HG03064 (cell line): ENCODE data around the gene IFT27.

Experiments used
- ATAC-seq: cut with Tn5 transposase; IDR thresholded peaks from one replicate; pipeline ENCODE4 v1.9.1; 2021; ENCODE audit warnings: low read depth; ENCODE audit not compliant: unreplicated experiment

The IFT27 gene

DNA sequence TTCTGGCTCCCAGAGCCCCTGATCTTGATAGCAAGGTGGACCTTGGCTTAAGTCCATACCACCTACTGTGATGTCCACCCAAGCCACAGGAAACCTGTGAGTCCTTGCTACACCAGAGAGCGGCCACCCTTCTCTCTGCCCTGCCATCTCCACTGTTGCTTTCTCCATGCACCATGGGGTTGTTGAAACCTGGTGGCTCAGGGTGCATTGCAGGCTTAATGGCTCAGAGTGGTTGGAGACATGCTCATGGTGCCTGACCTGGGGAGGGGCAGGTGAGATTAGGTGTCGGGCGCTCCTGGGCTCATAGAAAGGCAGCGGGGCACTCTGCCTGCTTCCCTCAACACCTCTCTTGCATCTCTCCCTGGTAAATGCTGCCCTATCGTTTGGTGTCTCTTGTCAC, 47.4 kb downstream of the IFT27 start:
- ATAC-seq, result no peak

DNA sequence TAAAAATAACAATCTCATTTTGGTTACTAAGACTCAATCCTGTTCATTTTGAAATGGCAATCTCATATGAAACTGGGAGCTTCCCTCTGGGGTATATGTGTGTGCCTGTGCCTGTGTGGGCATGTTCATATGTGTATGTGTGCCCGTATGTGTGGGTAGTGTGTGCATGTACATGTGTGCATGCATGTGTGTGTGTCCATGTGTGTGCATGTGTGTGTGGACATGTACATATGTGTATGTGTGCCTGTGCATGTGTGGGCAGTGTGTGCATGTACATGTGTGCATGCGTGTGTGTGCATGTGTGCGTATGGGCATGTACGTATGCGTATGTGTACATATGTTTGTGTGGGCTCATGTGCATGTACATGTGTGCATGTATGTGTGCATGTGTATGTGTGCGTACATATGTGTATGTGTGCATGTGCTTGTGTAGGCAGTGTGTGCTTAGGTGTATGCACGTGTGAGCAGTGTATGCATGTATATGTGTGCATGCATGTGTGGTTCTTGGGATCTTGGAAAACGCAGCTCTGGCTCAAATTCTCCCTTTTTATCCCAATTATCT, 47.9 kb downstream of the IFT27 start:
- no peak for ATAC-seq

DNA sequence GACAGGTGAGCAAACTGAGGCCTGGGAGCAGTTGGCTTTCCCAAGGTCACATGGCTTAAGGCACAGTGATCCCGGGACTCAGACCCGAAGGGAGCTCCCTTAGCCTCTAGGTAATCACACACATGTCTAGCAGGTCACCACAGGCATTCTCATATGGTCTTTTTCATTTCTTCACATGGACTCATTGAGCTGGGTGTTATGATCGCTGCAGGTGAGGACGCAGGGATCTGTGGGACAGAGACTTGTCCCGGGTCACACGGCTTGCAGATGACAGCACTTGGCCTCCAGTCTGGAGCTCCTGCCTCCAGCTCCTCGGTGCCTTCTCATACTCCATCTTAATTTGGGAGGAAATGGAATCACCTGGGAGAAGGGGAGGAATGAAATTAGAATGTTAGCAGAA, 48.8 kb downstream of the IFT27 start:
- no peak for ATAC-seq

DNA sequence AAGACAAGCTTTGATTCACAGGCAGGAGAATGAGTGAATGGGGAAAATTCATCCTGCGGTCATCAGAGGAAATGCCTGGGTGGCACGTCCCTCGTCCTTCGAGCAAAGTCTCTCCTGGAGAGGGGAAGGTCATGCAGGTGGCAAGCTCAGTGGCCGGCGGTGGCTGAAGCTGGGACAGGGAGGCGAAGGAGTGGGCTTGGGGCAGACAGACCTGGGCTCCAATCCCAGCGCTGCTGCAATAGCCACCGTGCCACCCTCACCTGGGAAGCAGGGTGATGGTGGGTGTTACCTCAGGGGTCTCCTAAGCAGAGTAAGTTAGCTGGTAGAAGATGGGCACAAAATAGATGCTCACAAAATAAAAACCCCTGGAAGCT, 49.9 kb downstream of the IFT27 start:
- no peak for ATAC-seq

DNA sequence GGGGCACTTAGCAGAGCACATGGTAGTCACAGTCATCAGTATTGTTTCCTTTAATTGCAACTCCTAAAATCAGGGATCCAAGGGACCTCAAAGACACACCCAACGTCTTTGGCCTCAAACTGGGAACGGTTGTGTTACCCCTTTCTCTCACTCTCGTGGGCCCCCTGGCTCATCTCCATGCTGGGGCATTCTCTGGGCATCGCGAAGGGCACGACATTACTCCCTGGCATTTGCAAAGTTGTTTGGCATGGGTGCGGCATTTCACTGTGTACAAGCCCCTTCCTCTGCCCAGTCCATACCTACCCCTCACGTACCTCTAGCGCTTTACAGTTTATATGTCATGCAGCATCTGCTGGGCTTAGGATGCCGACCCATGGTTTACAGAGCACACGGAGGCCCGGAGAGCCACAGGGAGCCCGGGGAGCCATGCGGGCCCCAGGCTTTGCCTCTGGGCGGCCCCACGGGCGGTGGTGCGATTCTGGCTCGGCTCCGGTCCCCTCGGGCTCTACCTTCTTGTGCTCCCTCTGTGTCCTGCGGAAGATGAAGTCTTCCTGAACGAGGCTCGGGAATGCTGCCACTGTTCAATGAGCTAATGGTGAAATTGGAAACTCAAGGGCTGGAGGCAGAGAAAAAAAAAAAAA, 50.4 kb downstream of the IFT27 start:
- no peak for ATAC-seq

DNA sequence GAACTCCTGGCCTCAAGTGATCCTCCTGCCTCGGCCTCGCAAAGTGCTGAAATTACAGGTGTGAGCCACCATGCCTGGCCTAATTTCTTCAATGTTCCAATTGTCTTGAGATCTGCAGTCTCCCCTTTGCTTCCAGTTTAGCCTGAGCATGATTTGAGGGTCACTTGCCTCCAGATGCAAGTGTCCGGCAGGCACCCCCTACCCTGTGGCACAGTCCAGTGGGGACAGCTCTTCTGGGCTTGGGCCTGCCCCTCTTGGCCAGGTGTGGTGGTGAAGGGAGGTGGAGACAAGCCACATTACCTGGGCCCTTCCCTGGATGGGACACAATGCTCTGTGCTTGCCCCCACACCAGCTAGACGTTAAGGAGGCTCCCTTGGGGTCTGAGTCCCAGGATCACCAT, 51.1 kb downstream of the IFT27 start:
- ATAC-seq, result no peak

DNA sequence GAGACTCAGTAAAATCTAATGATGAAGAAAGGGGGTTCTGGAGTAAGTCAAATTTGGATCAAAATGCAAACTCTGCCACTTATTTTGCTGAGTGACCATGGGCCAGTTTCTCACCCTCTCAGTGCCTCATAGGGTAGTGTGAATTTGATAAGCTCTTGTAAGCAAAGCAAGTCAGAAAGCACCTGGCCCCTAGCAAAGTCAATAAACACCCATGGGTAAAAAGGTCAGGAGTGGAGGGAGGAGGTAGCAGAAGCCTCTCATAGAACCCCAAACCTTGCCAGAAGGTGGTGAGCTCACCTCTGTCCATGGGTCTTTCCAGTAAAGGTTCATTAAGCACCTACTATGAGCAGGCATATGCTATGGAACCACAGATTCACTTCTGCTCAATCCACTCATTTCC, 53.9 kb downstream of the IFT27 start:
- no peak for ATAC-seq

DNA sequence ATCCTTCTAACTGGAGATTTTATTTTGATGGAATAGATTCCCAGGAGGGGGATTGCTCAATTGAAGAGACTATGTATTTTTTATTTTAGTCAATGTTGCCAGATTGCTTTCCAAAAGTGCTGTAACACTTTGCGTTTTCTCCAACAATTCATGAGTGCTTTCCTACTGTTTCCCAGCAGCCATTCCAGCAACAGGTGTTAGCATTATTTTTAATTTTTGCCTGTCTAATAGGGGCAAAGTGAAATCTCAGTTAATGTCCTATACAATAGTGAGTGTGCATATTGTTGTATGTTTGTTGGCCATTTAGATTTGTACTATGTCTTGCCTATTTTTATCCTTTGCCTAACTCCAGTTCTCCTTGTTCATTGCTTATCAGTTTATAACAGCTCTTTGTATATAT, 60.3 kb downstream of the IFT27 start:
- no peak for ATAC-seq

DNA sequence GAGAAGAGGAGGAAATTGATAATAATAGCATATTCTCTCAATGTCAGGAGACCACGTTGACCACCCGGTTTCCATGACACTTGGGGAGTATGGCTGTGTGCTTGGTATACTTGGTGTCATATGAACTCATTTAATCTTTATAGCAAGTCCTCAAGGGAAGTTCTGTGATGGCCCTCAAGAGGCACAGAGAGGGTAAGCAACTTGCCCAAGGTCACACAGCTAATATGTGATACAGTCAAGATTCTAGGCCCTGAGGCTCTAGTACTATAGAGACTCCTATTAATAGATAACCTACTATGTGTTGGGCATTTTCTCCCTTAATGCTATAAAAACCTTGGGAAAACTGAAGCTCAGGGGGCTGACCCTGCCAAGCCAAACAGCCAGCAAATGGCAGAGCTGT, 61.8 kb downstream of the IFT27 start:
- ATAC-seq, result no peak

DNA sequence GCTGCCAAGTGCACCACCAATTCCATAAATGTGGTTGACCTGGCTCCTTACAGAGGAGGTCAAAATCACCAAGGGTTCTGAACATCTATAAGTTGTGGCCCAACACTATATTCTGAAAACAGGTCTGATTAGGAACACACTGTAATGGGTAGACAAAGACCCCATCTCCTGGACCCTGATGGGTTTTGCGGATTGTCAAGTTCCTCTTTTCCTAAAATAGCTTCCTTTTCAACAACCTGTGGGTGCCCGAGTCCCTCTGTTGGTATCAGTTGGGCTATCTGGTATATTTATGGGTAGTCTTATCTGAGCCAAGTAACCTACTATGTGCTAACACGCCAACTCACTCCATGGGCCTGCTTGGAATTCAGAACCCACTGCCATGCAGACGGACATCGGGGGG, 62.5 kb downstream of the IFT27 start:
- no peak for ATAC-seq
